Keratinocyte (primary cell): ENCODE measurements around the gene RTP1.

ENCODE experiments used
- CTCF ChIP-seq, 3 experiments: IDR thresholded peaks in 1 of 3; conservative IDR thresholded peaks in 1 of 3; optimal IDR thresholded peaks in 1 of 3; 2 replicates in 2 of 3; 3 replicates in 1 of 3; pipeline versions ENCODE3 to v1.5.1; 2011; ENCODE audit warnings: low read length in 3 of 3, mild to moderate bottlenecking in 3 of 3, moderate library complexity in 2 of 3, control low read depth in 1 of 3, inconsistent platforms in 1 of 3; ENCODE audit not compliant: insufficient read depth in 2 of 3; ENCODE audit errors: extremely low read depth in 1 of 3
- EZH2 ChIP-seq: IDR thresholded peaks from one replicate; pipeline ENCODE4 v1.6.1; 2012; ENCODE audit warnings: inconsistent platforms, mild to moderate bottlenecking, low read length, moderate library complexity

GRCh38 chr3:187208159-187208558, 10.9 kb downstream of the RTP1 start:
- no peak for TF ChIP-seq CTCF (optimal IDR thresholded peaks at IDR 0.05 in 1 of 3, IDR thresholded peaks at IDR 0.05 in 1 of 3, conservative IDR thresholded peaks at IDR 0.05 in 1 of 3; ENCODE audit: extremely low read depth in 1 of 3, insufficient read depth in 2 of 3, low read length in 3 of 3)
- no peak for TF ChIP-seq EZH2
